NB4 (cell line): ENCODE data around the gene FITM1.

ENCODE experiments used
- POLR2A ChIP-seq: IDR thresholded peaks from 2 replicates; pipeline ENCODE4 v1.6.1; 2011; ENCODE audit warnings: mild to moderate bottlenecking; ENCODE audit not compliant: insufficient read length; ENCODE audit errors: extremely low read depth
- TF ChIP-seq, protein P1 (sequence below): IDR thresholded peaks from one replicate; pipeline ENCODE4 v1.5.1; 2012; ENCODE audit warnings: low read depth, low read length
- TF ChIP-seq, protein P2 (sequence below): IDR thresholded peaks from 2 replicates; pipeline ENCODE4 v1.6.1; 2011; ENCODE audit warnings: low read depth, low read length

DNA sequence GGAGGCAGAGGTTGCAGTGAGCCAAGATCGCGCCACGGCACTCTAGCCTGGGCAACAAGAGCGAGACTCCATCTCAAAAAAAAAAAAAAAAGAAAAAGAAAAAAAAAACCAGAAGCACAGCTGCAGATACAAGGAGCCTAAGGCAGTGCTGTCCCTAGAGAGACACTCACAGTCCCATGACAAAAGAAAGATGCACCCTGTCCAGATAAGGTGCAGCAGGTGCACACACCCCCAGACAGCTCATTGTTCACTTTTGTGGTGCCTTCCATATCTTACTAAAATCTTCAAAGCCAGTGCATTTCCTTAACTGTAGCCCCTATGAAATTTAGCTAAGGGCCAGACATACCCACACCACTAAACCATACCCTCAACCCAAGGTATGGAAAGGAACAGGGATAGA, 8.0 kb upstream of the FITM1 start:
- no peak for TF ChIP-seq POLR2A
- TF ChIP-seq, protein P1, sequence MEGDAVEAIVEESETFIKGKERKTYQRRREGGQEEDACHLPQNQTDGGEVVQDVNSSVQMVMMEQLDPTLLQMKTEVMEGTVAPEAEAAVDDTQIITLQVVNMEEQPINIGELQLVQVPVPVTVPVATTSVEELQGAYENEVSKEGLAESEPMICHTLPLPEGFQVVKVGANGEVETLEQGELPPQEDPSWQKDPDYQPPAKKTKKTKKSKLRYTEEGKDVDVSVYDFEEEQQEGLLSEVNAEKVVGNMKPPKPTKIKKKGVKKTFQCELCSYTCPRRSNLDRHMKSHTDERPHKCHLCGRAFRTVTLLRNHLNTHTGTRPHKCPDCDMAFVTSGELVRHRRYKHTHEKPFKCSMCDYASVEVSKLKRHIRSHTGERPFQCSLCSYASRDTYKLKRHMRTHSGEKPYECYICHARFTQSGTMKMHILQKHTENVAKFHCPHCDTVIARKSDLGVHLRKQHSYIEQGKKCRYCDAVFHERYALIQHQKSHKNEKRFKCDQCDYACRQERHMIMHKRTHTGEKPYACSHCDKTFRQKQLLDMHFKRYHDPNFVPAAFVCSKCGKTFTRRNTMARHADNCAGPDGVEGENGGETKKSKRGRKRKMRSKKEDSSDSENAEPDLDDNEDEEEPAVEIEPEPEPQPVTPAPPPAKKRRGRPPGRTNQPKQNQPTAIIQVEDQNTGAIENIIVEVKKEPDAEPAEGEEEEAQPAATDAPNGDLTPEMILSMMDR, result no peak
- TF ChIP-seq, protein P2, sequence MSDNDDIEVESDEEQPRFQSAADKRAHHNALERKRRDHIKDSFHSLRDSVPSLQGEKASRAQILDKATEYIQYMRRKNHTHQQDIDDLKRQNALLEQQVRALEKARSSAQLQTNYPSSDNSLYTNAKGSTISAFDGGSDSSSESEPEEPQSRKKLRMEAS, result no peak
